GM12878 (cell line): ENCODE results near the gene SDC1. TPM values are rescaled to one million over a fixed set of nuclear protein-coding genes. Genes with fewer than 3 reads are reported as not detected.

Experiments
- ATF7 ChIP-seq: fragments of 450-650 bp; IDR thresholded peaks from 2 replicates; pipeline ENCODE4 v1.6.1; 2016; ENCODE audit warnings: low read depth, mild to moderate bottlenecking
- BCL3 ChIP-seq: IDR thresholded peaks from 2 replicates; pipeline ENCODE4 v1.6.1; 2011; ENCODE audit warnings: borderline replicate concordance, low read depth, mild to moderate bottlenecking, moderate library complexity, low read length; ENCODE audit not compliant: insufficient read depth, poor library complexity, severe bottlenecking
- BHLHE40 ChIP-seq, 2 experiments: fragments of 450-650 bp in 1 of 2; IDR thresholded peaks; 2 replicates each; pipeline ENCODE4 v1.6.1; 2011 to 2017; ENCODE audit warnings: low read depth in 2 of 2, borderline replicate concordance in 1 of 2, improper control_type of control experiment in 1 of 2, low read length in 1 of 2, mild to moderate bottlenecking in 1 of 2
- CHD2 ChIP-seq: IDR thresholded peaks from 2 replicates; pipeline ENCODE4 v1.6.1; 2011; ENCODE audit warnings: low read depth, low read length, improper control_type of control experiment, borderline replicate concordance
- HCFC1 ChIP-seq: fragments of 150-350 bp; IDR thresholded peaks from 2 replicates; pipeline ENCODE4 v1.6.1; 2014; ENCODE audit warnings: low read length
- IKZF1 ChIP-seq: fragments of 450-650 bp; conservative IDR thresholded peaks from 2 replicates; pipeline ENCODE4 v1.6.1; 2017; ENCODE audit warnings: antibody characterized with exemption, mild to moderate bottlenecking
- KLF5 ChIP-seq: fragments of 450-650 bp; IDR thresholded peaks from 2 replicates; pipeline ENCODE4 v1.6.1; 2014; ENCODE audit warnings: mild to moderate bottlenecking; ENCODE audit not compliant: partially characterized antibody
- MEF2B ChIP-seq: fragments of 450-650 bp; IDR thresholded peaks from 2 replicates; pipeline ENCODE4 v1.6.1; 2018; ENCODE audit warnings: mild to moderate bottlenecking, moderate library complexity; ENCODE audit not compliant: partially characterized antibody, poor library complexity, severe bottlenecking
- MLLT1 ChIP-seq: fragments of 450-650 bp; IDR thresholded peaks from 2 replicates; pipeline ENCODE4 v1.6.1; 2016; ENCODE audit warnings: mild to moderate bottlenecking
- NFIC ChIP-seq: IDR thresholded peaks from 2 replicates; pipeline ENCODE4 v1.6.1; 2012; ENCODE audit warnings: low read depth, mild to moderate bottlenecking, inconsistent platforms, low read length, moderate library complexity
- NFXL1 ChIP-seq: fragments of 450-650 bp; IDR thresholded peaks from 2 replicates; pipeline ENCODE4 v1.6.1; 2017; ENCODE audit warnings: antibody characterized with exemption, mild to moderate bottlenecking, borderline replicate concordance
- NRF1 ChIP-seq: conservative IDR thresholded peaks from 2 replicates; pipeline ENCODE4 v1.6.1; 2011; ENCODE audit warnings: mild to moderate bottlenecking, low read depth, low read length, improper control_type of control experiment
- RELA ChIP-seq: fragments of 450-650 bp; IDR thresholded peaks from 2 replicates; pipeline ENCODE4 v1.8.0; 2014; ENCODE audit warnings: borderline replicate concordance; ENCODE audit not compliant: partially characterized antibody
- RELB ChIP-seq: fragments of 450-650 bp; IDR thresholded peaks from 2 replicates; pipeline ENCODE4 v1.6.1; 2017; ENCODE audit warnings: low read depth, mild to moderate bottlenecking, moderate library complexity
- SKIL ChIP-seq: fragments of 450-650 bp; IDR thresholded peaks from 2 replicates; pipeline ENCODE4 v1.6.1; 2017; ENCODE audit warnings: mild to moderate bottlenecking, low read depth, inconsistent platforms; ENCODE audit not compliant: poor library complexity, severe bottlenecking
- SMAD5 ChIP-seq: IDR thresholded peaks from 2 replicates; pipeline ENCODE4 v1.6.1; 2016; ENCODE audit warnings: antibody characterized with exemption, low read depth
- SP1 ChIP-seq: IDR thresholded peaks from one replicate; pipeline ENCODE4 v1.6.1; 2011; ENCODE audit warnings: low read depth, low read length
- TCF3 ChIP-seq: IDR thresholded peaks from 2 replicates; pipeline ENCODE4 v1.6.1; 2012; ENCODE audit warnings: low read depth, mild to moderate bottlenecking, low read length, borderline replicate concordance; ENCODE audit not compliant: insufficient read depth
- USF1 ChIP-seq: IDR thresholded peaks from 2 replicates; pipeline ENCODE4 v1.6.1; 2011; ENCODE audit warnings: borderline replicate concordance, low read depth, mild to moderate bottlenecking, moderate library complexity, mixed read lengths, low read length; ENCODE audit not compliant: insufficient read depth; ENCODE audit errors: extremely low read length
- ZBED1 ChIP-seq: IDR thresholded peaks from 2 replicates; pipeline ENCODE4 v1.6.1; 2016; ENCODE audit warnings: borderline replicate concordance
- ZNF274 ChIP-seq: IDR thresholded peaks from one replicate; pipeline ENCODE4 v1.8.0; 2011; ENCODE audit not compliant: insufficient read length, insufficient read depth
- ZSCAN29 ChIP-seq: fragments of 450-650 bp; IDR thresholded peaks from 2 replicates; pipeline ENCODE4 v1.6.1; 2017; ENCODE audit warnings: mild to moderate bottlenecking, moderate library complexity
- polyA plus RNA-seq, 11 experiments: library from polyadenylated mRNA; depleted of rRNA in 4 of 11; unstranded in 6 of 11; stranded (reverse) in 5 of 11; fragments of >200 nt; fragmentation: Nextera tagmentation in 4 of 11; fragmentation: Illumina TruSeq in 1 of 11; extraction: Ambion mirVana in 4 of 11; extraction: Trizol in 1 of 11; gene quantifications; 1 replicate in 1 of 11; 2 replicates in 10 of 11; pipeline versions ENCODE4 v1.2.1 to v1.2.3, GENCODE V29; 2011 to 2016; ENCODE audit warnings: inconsistent platforms in 2 of 11, missing spikeins in 2 of 11, low read depth in 1 of 11
- total RNA-seq, 4 experiments: library from RNA; depleted of rRNA in 3 of 4; stranded (reverse); fragments of >200 nt in 3 of 4; fragmentation: Illumina TruSeq in 1 of 4; extraction: Trizol in 1 of 4; gene quantifications; 2 replicates each; pipeline versions ENCODE4 v1.2.1 to v1.2.3, GENCODE V29; 2013 to 2021

The SDC1 gene
- total and polyA plus RNA-seq, 10 of the 15 experiments (the other 5 are each of a cell fraction or from before 2014, with no cell fraction given): 0.85 to 36.8 (median 23.7) TPM

- TF ChIP-seq SP1 (no peak), RELB (peak; percentile 44; the same call in 1 of the 2 replicates), ZBED1 (no peak; the same call in 1 of the 2 replicates), SMAD5 (no peak), MEF2B (peak; percentile 83), USF1 (no peak), MLLT1 (0 out of 2 replicates have a peak, but pooled peaks have one; percentile 45), NFIC (peak; percentile 63), NFXL1 (no peak), ZSCAN29 (no peak), KLF5 (no peak), CHD2 (peak; percentile 74), BCL3 (peak; percentile 68), BHLHE40 (IDR thresholded peaks at IDR 0.05; ENCODE audit: borderline replicate concordance in 1 of 2, low read depth in 2 of 2, low read length in 1 of 2) (peak; percentile 20 to 33; a peak in 1 of 4 replicates), HCFC1 (no peak), RELA (no peak), SKIL (peak; percentile 33), TCF3 (peak; percentile 92), IKZF1 (peak; percentile 76), ZNF274 (no peak), NRF1 (no peak), ATF7 (peak; percentile 89)
Measured at GRCh38 chr2:20150806-20151571, 73.9 kb downstream of the SDC1 start (continued).
